Measurements from ENCODE around the gene KCNH1. TPM values are rescaled to one million over a fixed set of nuclear protein-coding genes. Genes with fewer than 3 reads are reported as not detected.
"Not testable (repeated sequence)": the region's sequence is repeated elsewhere in the genome, so short reads cannot be mapped to it uniquely, and the experiment has no call there.

The KCNH1 gene
- total and polyA plus RNA-seq, 2 of the 4 experiments (the other 2 are of a cell fraction), result 0.27 to 0.54 TPM

DNA sequence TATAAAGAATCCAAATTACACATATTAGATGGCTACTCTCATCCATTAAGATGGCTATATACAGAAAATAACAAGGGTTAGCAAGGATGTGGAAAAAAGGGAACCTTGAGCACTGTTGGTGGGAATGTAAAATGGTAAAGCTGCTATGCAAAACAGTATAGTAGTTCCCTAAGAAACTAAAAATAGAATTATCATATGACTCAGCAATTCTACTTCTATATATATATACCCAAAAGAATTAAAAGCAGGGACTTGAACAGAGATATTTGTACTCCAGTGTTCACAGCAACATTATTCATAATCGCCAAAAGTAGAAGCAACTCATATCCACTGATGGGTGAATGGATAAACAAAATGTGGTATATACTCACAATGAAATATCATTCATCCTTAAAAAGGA, 126.1 kb downstream of the KCNH1 start:
- no TSS peak for BruUV-seq (replicated peaks)
- Histone ChIP-seq H3K9me1 (ENCODE audit: insufficient read depth, low read length) (no peaks in the 10 kb centered on the region), H2BK20ac (ENCODE audit: low read depth, low read length) (no peak overlapping the region), H3K56ac (ENCODE audit: extremely low read depth, insufficient read depth, low read length) (no peak overlapping the region), H2AK9ac (replicated peaks; ENCODE audit: low read depth, low read length, poor library complexity) (no peak overlapping the region), H3K4me3 (ENCODE audit: insufficient read depth, low read depth, low read length) (no peak overlapping the region), H3K4me2 (ENCODE audit: low read depth, low read length) (no peak overlapping the region), H3K14ac (replicated peaks; ENCODE audit: low read depth, low read length) (no peak overlapping the region), H2AK5ac (ENCODE audit: low read depth, low read length) (no peak overlapping the region), H3K18ac (ENCODE audit: low read depth, low read length) (no peak overlapping the region), H3K9ac (ENCODE audit: low read depth, low read length) (no peak overlapping the region), H4K20me1 (ENCODE audit: insufficient read depth, low read length) (no peaks in the 10 kb centered on the region), H4K8ac (ENCODE audit: low read depth in 2 of 2, low read length in 2 of 2) (no peak overlapping the region), H2BK120ac (ENCODE audit: low read depth, low read length) (no peak overlapping the region), H2BK15ac (ENCODE audit: low read depth, low read length) (no peak overlapping the region), H3K4ac (ENCODE audit: low read depth, low read length) (no peak overlapping the region), H3K9me3 (ENCODE audit: control insufficient read depth, insufficient read depth, low read length) (no peaks in the 10 kb centered on the region), H3K4me1 (ENCODE audit: control insufficient read depth, insufficient read depth, low read length) (no peaks in the 10 kb centered on the region), H3K27ac (ENCODE audit: insufficient read depth, low read length) (no peak overlapping the region), H3K79me1 (ENCODE audit: low read depth in 1 of 2, low read length in 2 of 2) (no peaks in the 10 kb centered on the region), H3K36me3 (ENCODE audit: control insufficient read depth, insufficient read depth, low read length) (no peaks in the 10 kb centered on the region), H3K23ac (ENCODE audit: low read depth, low read length) (no peak overlapping the region), H2AFZ (replicated peaks; ENCODE audit: low read length, poor library complexity) (no peak overlapping the region), H4K91ac (ENCODE audit: insufficient read depth, low read depth, low read length) (no peak overlapping the region), H4K5ac (ENCODE audit: low read depth, low read length) (no peak overlapping the region), H2BK5ac (ENCODE audit: low read depth, low read length, poor library complexity, severe bottlenecking) (no peak overlapping the region), H3K27me3 (ENCODE audit: control insufficient read depth, insufficient read depth, low read length) (no peaks in the 10 kb centered on the region)
- in situ Hi-C loops (cut with MboI; ENCODE audit: low sequenced_read_pairs), result no loop called here
- no peak for DNase-seq
- POLR2A ChIA-PET (ENCODE audit: unreplicated experiment), result no interaction called here
- WGBS, 2 experiments (ENCODE audit: extremely low coverage in 2 of 2, insufficient read length in 1 of 2), result no CpG with 5 or more reads among the region's 1 CpG
- intact Hi-C loops (cut with micrococcal nuclease), result no loop called here
- CTCF ChIA-PET, result no interaction called here
- no peak for ATAC-seq (ENCODE audit: low read depth)
- dilution Hi-C loops (cut with HindIII; ENCODE audit: low sequenced_read_pairs, unreplicated experiment), result no loop called here
- TF ChIP-seq RCOR1 (IDR thresholded peaks at IDR 0.05; ENCODE audit: insufficient replicate concordance, low read length), result no peak
- peak; percentile 72 for TF ChIP-seq MAFK (IDR thresholded peaks at IDR 0.05; ENCODE audit: low read depth, low read length)
- TF ChIP-seq BHLHE40 (IDR thresholded peaks at IDR 0.05; ENCODE audit: low read depth, low read length), result no peak
- peak; percentile 74 for TF ChIP-seq NFE2L2 (IDR thresholded peaks at IDR 0.05; ENCODE audit: low read depth, low read length)
- TF ChIP-seq, protein P1, sequence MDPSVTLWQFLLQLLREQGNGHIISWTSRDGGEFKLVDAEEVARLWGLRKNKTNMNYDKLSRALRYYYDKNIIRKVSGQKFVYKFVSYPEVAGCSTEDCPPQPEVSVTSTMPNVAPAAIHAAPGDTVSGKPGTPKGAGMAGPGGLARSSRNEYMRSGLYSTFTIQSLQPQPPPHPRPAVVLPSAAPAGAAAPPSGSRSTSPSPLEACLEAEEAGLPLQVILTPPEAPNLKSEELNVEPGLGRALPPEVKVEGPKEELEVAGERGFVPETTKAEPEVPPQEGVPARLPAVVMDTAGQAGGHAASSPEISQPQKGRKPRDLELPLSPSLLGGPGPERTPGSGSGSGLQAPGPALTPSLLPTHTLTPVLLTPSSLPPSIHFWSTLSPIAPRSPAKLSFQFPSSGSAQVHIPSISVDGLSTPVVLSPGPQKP (IDR thresholded peaks at IDR 0.05; ENCODE audit: borderline replicate concordance, low read depth, low read length), result no peak

DNA sequence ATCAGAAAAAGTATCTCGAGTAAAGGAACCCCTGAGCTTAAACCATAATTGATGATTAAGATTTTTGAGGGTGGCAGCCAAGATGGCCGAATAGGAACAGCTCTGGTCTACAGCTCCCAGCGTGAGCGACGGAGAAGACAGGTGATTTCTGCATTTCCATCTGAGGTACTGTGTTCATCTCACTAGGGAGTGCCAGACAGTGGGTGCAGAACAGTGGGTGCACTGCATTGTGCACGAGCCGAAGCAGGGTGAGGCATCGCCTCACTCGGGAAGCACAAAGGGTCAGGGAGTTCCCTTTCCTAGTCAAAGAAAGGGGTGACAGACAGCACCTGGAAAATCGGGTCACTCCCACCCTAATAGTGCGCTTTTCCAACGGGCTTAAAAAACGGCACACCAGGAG, 138.0 kb downstream of the KCNH1 start:
- H2BK120ac ChIP-seq (ENCODE audit: low read depth, low read length); in situ Hi-C loops (cut with MboI; ENCODE audit: low sequenced_read_pairs); H3K36me3 ChIP-seq (ENCODE audit: control insufficient read depth, insufficient read depth, low read length); H2AFZ ChIP-seq (replicated peaks; ENCODE audit: low read length, poor library complexity); H2BK20ac ChIP-seq (ENCODE audit: low read depth, low read length); H3K4me1 ChIP-seq (ENCODE audit: control insufficient read depth, insufficient read depth, low read length); H3K27ac ChIP-seq (ENCODE audit: insufficient read depth, low read length); BruUV-seq (replicated peaks); H4K5ac ChIP-seq (ENCODE audit: low read depth, low read length); H2BK5ac ChIP-seq (ENCODE audit: low read depth, low read length, poor library complexity, severe bottlenecking); dilution Hi-C loops (cut with HindIII; ENCODE audit: low sequenced_read_pairs, unreplicated experiment); H4K91ac ChIP-seq (ENCODE audit: insufficient read depth, low read depth, low read length); H3K4ac ChIP-seq (ENCODE audit: low read depth, low read length); ATAC-seq (ENCODE audit: low read depth); H3K23ac ChIP-seq (ENCODE audit: low read depth, low read length); H2BK15ac ChIP-seq (ENCODE audit: low read depth, low read length); H2AK5ac ChIP-seq (ENCODE audit: low read depth, low read length); DNase-seq; CTCF ChIA-PET; H3K4me3 ChIP-seq (ENCODE audit: insufficient read depth, low read depth, low read length); H3K27me3 ChIP-seq (ENCODE audit: control insufficient read depth, insufficient read depth, low read length); H4K20me1 ChIP-seq (ENCODE audit: insufficient read depth, low read length); H3K18ac ChIP-seq (ENCODE audit: low read depth, low read length); H3K79me1 ChIP-seq (ENCODE audit: low read depth in 1 of 2, low read length in 2 of 2); H2AK9ac ChIP-seq (replicated peaks; ENCODE audit: low read depth, low read length, poor library complexity); H3K4me2 ChIP-seq (ENCODE audit: low read depth, low read length); H3K56ac ChIP-seq (ENCODE audit: extremely low read depth, insufficient read depth, low read length); H3K14ac ChIP-seq (replicated peaks; ENCODE audit: low read depth, low read length); H3K9me1 ChIP-seq (ENCODE audit: insufficient read depth, low read length); H3K9ac ChIP-seq (ENCODE audit: low read depth, low read length); POLR2A ChIA-PET (ENCODE audit: unreplicated experiment); intact Hi-C loops (cut with micrococcal nuclease); H4K8ac ChIP-seq (ENCODE audit: low read depth in 2 of 2, low read length in 2 of 2); H3K9me3 ChIP-seq (ENCODE audit: control insufficient read depth, insufficient read depth, low read length): not testable (repeated sequence)
- WGBS, 2 experiments (ENCODE audit: extremely low coverage in 2 of 2, insufficient read length in 1 of 2), result 80% methylated on average over 2 of the region's 13 CpGs; no CpG with 5 or more reads in 1 of the 2 experiments
